Activated gamma-delta T cell treated with Interleukin-2 at 50 U/mL for 16 hours (primary cell): ENCODE data around the gene CALB2.

Experiments
- DNase-seq: peaks from one replicate; pipeline ENCODE4 v3.0.0-alpha.2; 2020

The CALB2 gene

DNA sequence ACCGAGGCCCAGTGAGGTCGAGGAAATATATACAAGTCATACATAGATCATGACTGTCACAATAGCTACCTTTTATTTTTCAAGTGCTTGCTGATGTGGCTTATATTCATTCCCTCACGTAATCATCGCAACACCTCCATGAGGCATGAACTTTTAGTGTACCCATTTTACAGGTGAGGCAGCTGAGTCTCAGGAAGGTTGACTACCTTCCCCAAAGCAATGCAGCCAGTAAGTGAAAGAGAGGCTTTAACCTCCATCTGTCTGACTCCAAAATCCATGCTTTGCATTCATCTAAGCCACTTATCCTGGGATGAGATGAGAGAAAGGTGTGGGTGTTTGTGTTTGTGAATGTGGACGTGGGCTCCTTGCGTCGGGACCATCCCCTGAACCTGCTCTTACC is 30.8 kb downstream of the CALB2 start:
- no peak for DNase-seq

DNA sequence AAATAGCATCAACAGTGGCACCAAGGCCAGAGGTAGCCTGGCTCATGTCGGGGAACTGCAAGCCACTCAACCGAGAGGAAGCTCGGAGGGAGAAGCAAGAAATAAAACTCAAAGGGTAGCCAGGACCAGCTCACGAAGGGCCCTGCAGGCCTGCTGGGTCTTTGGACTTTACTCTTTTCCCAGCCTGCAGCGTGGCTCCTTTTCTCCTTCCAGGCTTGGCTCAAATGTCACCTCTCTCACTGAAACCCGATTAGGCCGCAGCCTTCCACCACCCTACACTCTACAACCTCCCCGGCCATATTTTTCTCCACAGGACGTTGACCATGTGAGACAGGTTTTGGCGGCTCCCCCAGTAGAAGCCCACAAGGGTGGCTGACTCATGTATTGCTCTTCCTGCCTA is 38.1 kb downstream of the CALB2 start:
- DNase-seq, result no peak

DNA sequence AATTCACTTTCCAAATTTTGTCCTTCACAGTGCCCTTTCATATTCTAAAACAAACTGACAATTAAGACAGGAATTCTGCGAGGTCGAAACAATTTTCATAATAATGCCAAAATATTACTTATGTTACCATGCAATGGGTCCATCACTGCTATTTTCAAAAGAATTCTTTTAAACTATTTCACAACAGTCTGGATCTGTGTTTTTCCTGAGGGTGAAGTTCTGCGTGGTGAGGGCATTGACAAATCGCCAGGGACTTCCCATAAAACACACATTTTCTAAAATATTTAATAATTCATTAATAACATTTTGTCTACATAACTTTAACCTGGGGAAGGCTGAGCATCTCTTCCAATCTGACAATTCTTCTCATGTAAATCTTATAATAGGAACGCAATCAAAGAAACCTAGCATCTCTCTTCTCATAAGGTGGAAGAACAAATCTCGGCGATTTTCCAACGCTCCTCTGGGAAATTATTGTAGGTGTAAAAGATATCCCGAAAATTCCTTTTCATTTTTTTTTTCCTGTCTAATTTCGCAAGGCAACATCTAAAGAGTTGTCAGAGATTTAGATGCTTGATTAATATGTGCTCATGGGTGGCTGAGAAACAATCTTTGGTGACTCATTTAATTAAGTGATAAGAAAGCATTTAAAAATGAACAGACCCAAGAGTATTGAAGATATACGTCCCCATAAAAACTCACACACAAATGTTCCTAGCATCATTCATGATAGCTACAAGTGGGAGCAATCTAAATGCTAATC is 41.5 kb downstream of the CALB2 start:
- no peak for DNase-seq

DNA sequence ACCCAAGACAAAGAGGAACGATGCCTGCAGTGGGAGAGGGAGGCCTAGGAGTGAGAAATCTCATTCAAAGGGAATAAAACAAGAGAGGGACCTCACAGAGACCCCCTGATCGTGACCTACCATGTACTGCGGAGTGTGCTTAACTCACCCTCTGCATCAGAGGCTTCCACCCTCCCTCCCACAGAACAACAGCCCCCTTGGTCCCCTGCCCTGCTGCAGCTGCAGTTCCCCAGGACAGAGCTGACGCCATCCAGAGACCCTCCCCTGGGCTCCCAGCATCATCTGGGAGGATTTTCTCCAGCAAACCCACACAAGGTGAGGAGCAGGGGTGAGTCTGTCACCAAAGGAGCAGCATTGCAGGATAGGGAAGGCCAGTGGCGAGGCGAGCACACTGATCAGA is 43.5 kb downstream of the CALB2 start:
- no peak for DNase-seq

DNA sequence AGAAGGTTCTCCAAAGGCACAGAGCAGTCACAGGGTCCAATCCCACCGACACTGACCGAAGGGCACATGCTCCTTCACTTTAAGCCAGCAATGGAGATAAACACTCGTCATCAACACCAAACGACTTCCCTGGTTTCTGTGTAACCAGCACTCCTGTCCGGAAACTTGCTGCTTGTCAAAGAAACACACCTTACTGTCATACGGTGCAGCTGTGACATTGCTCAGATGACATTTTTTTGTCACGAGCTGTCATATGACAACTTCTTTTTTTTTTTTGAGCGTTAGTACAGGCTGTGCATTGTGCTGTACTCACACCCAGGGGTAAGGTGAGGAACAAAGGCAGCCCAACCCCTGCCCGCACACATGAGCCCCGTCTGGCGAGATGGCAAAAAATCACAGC is 44.2 kb downstream of the CALB2 start:
- no peak for DNase-seq

DNA sequence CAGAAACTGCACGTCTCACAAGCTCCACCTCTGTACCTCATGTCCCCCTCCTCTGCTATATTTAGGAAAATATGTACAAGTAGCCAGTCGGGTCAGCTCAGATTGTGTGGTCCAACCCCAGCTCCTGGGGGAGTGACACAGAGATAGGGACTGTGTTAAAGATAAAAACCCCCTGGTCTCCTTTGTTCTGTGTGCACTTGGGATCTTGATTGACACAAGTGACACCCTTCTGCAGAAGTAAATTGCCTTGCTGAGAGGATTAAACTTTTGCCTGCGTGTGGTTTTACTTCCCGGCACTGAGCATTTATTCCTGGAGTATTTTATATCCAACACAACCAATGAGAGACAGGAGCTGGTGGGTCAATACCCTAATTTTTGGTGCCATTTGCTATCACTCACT is 45.8 kb downstream of the CALB2 start:
- DNase-seq, result no peak

DNA sequence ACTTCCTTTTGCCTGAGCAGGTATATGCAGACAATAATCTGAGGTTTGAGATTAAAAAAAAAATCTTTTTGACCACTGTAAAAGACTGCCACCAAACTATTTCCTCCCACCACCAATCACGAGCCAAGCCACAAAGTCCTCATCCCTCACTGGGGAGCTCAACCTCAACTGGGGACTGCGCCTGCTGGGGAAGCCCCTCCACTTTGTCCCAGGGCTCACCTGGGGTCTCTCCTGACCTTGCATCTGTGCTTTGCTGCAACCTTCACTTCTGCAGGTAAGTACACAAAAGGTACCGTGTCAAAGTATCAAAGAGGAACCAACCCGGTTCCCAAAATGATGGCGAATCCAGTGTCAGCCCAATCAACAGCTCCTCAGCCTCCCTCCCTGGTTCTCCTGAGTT is 47.8 kb downstream of the CALB2 start:
- DNase-seq, result no peak

DNA sequence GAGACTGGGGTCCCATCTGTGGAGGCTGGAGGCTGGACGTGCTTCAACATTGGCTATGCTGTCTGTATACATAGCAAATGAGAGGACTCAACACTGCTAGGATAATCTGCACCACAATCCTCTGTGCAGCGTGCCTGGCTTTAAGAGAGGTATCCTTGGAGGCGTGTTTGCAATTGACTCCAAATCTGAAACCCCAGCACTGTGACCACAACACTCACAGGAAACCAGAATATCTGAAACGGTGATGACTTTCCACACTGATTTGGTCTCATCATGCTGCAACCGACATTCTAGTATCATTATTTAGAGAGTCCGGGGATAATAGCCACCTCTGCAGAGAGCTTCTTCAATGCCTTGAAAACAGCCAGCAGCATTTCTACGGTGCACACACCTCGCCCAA is 48.2 kb downstream of the CALB2 start:
- no peak for DNase-seq

DNA sequence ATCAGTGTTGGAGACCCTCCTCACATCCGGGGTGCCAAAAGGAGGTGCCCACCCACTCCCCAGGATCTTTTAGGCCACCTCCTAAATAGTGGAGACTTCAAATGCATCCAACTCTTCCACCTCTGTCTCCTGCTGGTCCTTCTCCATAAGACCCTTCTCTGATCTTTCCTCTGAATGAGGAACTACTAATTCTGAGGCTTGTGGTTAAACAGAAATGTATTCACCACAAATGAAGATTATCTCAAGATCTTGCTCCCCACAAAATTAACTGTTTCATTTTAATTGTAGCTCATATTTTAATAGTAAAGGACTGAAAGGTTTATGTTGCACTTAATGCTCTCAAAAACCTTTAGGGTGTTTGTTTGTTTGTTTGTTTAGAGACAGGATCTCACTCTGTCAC is 49.2 kb downstream of the CALB2 start:
- DNase-seq, result no peak

DNA sequence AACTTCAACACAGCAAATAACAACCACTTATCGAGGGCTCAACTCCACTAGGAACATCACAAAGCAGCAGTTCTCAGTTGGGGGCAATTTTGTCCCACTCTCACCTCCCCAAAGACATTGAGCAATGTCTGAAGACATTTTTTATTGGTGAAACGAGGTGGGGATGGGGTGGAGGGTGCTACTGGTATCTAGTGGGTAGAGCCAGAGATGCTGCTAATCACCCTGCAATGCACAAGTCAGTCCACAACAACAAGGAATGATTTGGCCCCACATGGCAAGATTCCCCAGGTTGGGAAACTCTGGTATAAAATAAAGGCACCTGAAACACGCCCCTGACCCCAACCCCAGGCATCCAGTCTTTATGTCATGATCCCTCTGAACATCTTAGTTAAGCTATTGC is 50.0 kb downstream of the CALB2 start:
- no peak for DNase-seq

DNA sequence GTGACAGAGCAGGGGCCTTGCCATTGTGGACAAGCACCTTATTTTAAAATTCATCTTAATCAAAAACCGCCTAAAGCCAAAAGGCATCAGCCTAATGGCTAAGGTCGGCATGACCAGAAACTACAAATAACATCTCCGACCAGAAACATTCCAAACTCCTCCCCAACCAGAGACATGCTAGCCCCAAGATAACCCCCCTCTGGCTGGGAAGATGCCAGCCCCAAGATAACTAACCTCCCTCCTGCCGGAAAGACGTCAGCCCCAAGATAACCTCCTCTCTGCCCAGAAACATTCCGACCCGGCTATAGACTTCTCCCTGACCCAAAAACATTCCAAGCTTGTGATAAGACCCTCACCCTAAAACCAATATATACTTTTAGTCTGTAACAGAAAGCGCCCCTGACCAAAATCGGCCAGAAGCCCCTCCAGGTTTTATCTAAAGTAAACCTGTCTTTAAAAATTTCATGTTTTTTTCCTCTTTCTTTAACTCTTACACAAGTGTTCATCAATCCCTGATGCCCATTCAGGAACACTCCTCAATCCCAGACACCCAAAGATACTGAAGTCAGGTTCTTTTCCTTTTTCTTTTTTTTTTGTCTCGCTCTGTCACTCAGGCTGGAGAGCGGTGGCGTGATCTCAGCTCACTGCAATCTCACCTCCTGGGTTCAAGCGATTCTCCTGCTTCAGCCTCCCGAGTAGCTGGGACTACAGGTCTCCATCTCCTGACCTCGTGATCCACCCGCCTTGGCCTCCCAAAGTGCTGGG is 50.7 kb downstream of the CALB2 start:
- DNase-seq, result no peak

DNA sequence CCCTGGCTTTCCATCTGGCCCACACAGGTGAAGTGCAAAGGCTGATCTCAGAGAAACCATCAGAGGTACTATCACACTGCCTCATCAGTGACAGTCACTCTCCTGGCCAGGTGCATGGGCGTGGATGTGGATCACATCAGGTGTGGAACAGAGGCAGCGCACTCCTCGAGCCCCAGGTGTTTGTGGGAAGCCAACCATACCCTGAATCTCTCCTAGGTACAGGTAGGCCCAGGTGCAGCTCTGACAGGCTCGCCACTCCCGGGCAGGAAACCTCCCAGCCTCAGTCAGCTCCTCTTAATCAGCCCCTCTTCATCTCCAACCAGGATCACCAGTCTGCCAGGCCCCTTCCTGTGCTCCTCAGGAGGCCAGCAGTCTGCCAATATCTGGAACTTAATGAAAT is 51.6 kb downstream of the CALB2 start:
- no peak for DNase-seq

DNA sequence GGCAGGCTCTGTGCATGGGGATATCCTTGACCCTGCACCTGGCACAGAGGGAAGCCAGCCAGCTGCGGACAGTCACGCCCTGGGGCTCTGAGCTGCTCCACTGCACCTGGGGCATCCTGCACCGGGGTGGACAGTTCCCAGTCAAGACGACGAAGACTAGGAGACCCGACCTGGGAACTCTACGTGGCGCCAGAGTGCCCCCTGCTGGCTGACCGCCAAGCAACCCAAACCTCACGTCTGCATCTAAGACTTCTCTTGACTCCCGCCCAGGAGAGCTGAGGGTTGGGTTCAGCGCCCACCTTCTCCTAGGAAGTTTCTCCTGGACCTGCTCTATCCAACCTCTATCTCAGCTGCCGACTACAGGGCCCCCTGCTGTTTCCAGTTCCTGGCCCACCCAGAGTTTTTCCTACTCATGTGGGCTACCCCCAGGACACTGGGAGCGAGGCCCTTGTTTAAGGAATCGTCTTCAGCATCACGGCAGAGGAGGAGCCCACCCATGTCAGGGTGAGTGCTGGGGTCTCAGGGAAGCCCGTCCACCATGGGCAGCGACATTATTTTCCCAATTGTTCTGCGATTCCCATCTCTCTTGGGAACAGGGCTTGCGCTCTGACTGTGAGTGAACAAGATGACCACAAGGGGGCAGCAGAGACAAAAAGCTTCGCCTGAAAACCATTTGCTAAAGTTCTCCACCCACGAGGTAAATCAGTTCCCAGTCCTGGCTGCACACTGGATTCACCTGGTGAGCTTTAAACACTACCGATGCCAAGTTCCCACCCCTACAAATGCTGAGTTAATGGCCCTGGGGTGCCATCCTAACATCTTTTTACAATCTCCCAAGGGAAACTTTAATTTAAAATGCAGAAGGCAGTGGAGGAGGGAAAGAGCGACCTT is 54.0 kb downstream of the CALB2 start:
- peak; percentile 70 for DNase-seq

DNA sequence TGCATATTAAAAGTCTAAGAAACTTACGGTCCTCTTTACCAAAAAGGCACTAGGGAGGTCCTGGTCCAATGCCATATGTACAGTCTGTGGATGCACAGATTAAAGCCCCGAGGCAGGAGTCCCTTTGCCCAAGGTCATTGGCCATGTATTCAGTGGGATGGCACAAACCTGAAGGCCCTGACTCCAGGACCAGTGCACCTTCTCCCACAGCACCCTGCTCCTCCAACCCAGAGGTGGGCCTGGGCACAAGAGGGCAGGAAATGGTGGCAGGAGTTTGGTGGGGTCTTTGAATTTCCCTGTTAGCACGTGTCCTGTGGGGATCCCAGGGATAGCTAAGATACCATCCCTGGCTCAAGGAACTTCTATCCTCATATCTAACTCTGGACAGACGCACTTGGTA is 54.8 kb downstream of the CALB2 start:
- DNase-seq, result no peak

DNA sequence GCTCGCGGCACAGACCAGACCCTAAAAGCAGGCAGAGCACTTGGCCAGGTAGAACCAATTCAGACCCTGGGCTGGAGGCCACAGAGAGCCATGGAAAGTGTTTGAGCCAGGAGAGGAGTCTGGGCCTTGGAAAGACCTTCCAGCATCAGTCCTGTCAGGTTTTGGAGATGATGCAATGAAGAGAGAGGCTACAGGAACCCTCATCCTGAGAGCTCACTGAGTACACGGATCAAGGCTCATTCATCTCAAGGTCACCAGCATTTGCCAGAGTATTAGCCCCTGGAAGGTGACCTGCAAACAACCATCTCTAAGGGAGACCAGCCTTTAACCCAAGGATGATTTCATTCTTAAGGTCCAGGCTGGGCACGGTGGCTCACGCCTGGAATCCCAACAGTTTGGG is 55.5 kb downstream of the CALB2 start:
- DNase-seq, result no peak

DNA sequence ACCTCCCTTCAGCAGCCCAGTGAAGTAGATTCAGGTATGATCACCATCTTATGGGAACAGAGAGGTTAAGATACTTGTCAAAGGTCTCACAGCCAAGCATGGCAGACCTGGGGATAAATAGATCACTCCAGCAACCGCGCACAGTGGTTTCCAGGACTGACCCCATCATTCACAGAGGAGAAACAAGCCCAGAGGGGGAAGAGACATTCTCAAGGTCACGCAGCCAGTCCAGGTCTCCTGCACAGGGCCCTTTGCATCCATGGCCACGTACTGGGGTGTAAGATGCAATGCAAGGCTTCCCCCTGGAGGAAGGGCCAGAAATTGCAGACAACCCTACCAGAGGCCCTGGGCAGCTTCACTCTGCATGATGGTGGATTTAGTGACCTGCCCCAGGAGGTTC is 63.4 kb downstream of the CALB2 start:
- DNase-seq, result no peak

DNA sequence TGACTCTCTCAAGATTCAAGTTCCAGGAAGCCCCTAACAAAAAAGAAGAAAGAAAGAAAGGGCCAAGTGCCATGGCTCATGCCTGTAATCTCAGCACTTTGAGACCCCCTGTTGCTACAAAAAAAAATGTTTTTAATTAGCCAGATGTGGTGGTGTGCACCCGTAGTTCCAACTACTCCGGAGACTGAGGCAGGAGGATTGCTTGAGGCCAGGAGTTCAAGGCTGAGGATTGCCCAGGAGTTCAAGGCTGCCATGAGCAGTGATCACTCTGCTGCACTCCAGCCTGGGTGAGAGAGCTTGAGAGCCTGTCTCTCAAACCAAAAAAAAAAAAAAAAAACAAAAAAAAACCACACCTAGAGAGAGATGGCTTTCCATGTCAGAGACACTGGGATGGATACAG is 64.5 kb downstream of the CALB2 start:
- DNase-seq, result no peak

DNA sequence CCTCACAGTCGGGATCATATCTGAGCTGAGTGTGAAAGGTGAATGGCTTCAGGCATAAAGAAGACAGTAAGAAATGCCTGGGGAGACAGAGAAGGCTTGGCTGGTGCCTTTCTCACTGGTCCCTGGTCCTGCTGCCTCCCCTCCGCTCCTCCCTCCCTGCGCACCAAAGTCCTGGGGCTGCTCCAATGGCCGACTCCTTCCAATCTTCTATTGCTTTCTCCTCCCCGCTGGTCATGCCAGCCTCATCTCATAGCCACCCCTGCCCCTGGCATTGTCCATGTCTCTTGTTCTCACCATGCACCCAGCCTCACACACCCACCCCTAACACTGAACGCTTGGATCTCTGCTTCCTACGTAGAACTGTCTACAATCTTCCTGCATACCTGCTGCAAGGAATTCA is 65.3 kb downstream of the CALB2 start:
- no peak for DNase-seq

DNA sequence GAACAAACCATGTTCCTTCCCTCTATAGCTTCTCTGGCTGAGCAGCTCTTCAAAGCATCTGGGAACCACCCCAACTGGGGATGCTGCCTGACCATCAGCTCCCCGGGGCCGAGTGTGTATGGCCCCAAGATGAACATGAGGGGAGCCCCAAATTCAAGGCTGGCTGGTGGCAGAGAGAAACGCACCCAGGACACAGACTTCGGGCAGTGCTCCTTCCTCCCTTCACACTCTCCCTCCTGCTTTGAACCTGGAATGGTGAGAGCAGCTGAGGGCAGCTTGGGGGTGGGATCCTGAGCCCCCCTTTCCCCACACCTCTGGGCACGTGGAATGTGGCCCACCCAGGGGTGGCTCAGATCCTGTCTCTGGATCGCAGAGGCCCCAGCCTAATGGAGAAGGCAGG is 66.1 kb downstream of the CALB2 start:
- DNase-seq, result no peak

DNA sequence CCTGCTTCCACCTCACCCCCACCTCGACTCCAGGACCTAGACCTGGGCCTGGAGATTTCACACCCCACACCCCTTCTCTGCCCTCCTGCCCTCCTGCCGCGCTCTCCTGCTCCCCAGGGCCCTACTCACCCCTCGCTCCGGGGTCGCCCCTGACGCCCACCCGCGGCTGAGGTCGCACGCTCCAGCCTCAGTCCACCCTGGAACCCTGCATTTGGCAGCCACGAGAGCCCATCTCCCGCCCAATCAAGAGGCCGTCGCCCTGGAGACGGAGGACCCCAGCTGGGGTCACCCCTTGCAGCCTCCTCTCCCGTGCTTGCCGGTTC is 67.2 kb downstream of the CALB2 start:
- DNase-seq, result no peak

DNA sequence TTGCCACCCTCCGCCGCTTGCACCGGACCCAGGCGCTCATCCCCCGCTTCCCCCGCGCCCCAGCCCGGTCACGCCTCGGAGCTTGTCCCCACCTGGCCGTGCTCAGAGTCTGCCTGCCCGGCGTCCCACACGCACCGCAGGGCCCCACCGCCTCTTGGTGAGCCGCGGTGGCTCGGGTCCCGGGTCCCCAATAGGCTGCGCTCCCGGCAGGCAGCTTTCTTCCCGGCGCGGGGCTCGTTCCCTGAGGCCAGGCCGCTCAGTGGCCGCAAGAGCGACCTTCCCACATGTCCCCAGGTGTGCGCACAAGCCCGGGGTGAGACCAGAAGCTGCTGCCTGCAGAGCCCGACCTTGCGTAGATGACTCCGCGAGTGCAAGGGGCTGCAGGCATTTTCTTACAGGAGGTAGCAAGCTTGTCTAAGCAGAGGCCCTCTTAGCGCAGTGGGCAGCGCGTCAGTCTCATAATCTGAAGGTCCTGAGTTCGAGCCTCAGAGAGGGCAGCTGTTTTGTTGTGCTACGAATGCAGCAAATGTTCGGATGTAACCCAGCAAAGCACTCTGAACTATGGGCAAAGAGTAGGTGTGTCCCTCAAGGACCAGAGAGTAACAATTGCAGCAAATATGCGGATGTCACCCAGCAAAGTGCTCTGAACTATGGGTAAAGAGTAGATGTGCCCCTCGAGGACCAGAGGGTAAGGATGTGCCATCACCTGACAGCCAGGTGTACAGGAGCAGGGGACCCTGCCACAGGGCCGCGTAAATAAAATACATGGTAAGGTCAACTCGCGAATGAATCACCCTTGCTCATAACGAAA is 67.8 kb downstream of the CALB2 start:
- DNase-seq, result no peak

DNA sequence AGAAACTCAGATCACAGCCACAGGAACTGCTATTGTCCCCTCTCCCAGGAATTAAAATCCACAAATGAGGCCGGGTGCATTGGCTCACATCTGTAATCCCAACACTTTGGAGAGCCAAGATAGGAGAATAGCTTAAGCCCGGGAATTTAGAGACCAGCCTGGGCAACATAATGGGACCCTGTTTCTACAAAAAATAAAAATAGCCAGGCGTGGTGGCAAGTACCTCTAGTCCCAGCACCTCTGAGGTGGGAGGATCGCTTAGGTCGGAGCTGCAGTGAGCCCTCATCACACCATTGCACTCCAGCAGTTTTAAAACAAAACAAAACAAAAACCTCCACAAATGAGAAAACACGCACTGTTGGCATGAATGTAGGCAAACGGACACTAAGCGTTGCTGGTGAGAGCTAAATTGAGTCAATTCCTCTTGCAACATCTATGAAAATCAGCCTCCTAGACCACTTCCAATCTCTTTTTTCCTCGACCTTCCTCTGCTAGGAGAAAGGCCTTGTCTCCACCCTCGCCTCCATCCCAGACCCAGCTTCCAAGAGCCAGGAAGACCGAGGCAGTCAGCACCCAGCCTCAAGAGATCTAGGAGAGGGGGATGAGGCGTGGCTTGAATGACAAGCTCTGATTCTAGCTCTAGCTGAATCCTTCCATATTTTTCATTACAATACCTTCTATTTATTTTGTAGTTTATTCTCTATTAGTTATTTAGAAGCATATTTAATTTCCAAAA is 68.5 kb downstream of the CALB2 start:
- DNase-seq, result no peak
